ENCODE measurements around the gene ADCY5.

ADCY5 gene

GRCh38 chr3:123447749-123448517, 957 bp downstream of the ADCY5 start:
- peak overlapping the region; percentile 75 for H3K4me3 Mint-ChIP-seq
- H3K4me1 Mint-ChIP-seq, result no peaks in the 10 kb centered on the region
- no peaks in the 10 kb centered on the region for H3K9me3 Mint-ChIP-seq
- DNase-seq (ENCODE audit: low spot score in 2 of 2) (peak; percentile 39 to 43), ATAC-seq (ENCODE audit: low read depth) (peak; percentile 65)
- H3K36me3 Mint-ChIP-seq, result no peaks in the 10 kb centered on the region
- peaks cover 32% of the 10 kb centered on the region for H3K27me3 Mint-ChIP-seq
- H3K27ac Mint-ChIP-seq, result no peak overlapping the region

DNA sequence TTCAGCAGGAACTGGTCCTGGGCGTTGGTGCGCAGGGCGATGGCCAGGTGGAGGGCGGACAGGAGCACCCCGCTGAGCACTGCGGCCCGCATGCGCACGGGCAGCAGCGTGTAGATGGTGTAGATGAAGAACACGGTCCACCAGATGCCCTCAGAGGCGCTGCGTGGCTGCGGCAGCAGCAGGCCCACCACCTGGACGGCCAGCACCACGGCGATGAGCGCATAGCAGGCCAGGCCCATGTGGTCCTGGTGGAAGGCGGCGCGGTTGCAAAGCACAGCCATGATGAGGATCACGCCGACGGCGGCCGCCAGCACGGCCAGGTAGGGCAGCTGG, 1.5 kb downstream of the ADCY5 start:
- no peaks in the 10 kb centered on the region for H3K4me1 Mint-ChIP-seq
- H3K27ac Mint-ChIP-seq, result no peak overlapping the region
- DNase-seq (ENCODE audit: low spot score in 2 of 2), result no peak
- no peak for ATAC-seq (ENCODE audit: low read depth)
- no peaks in the 10 kb centered on the region for H3K36me3 Mint-ChIP-seq
- H3K27me3 Mint-ChIP-seq, result peaks cover 32% of the 10 kb centered on the region
- peak overlapping the region; percentile 75 for H3K4me3 Mint-ChIP-seq
- no peaks in the 10 kb centered on the region for H3K9me3 Mint-ChIP-seq

DNA sequence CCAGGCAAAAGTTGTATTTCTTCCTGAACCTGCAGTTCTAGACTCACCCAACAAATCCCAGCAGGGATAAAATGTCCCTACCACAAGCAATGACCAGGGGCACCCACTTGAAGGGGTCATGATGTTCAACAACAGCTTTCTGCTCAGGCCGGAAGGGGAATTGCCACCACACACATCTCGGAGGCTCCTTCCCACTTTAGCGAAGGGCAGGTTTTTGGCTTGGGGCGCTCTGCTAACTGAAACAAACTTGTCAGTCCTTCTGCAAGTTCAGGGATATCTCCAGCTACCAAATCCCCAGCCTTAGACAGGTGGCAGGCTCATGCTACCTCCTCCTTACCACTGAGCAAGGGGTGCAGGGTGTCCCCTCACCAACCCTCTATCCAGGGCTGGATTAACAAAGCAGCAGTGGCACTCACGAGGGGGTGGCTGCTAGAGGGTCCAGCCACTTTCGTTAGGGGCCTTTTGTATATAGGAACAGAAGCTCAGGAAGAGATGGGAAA, 2.2 kb downstream of the ADCY5 start:
- Mint-ChIP-seq H3K4me3 (peak overlapping the region; percentile 75), H3K27me3 (peaks cover 32% of the 10 kb centered on the region), H3K4me1 (no peaks in the 10 kb centered on the region), H3K9me3 (no peaks in the 10 kb centered on the region), H3K36me3 (no peaks in the 10 kb centered on the region), H3K27ac (no peak overlapping the region)
- DNase-seq (ENCODE audit: low spot score in 2 of 2) (no peak), ATAC-seq (ENCODE audit: low read depth) (no peak)

GRCh38 chr3:123446210-123446609, 2.7 kb downstream of the ADCY5 start:
- Mint-ChIP-seq H3K27ac (no peak overlapping the region), H3K9me3 (no peaks in the 10 kb centered on the region), H3K27me3 (peaks cover 31% of the 10 kb centered on the region), H3K36me3 (no peaks in the 10 kb centered on the region), H3K4me3 (no peak overlapping the region), H3K4me1 (no peaks in the 10 kb centered on the region)
- DNase-seq (ENCODE audit: low spot score in 2 of 2) (no peak), ATAC-seq (ENCODE audit: low read depth) (no peak)

DNA sequence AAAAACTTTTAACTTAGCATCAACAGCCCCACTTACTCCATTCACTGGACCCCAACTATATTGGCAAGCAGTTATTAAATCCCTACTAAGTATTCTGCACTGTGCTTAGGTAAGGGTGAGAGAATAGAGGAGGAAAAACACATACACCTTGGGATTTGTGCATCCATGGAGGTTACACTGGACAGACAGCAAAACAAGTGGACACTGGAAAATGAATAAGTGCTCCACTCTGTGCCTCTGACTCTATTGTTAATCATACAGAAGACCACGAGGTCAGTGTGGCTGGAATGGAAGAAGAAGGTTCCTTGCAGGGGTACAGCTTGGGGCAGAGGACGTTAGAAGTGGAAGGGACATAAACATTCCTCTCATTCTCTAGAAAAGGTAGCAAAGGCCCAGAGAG, 3.2 kb downstream of the ADCY5 start:
- Mint-ChIP-seq H3K27me3 (peaks cover 30% of the 10 kb centered on the region), H3K4me3 (no peak overlapping the region)
- ATAC-seq (ENCODE audit: low read depth), result no peak

DNA sequence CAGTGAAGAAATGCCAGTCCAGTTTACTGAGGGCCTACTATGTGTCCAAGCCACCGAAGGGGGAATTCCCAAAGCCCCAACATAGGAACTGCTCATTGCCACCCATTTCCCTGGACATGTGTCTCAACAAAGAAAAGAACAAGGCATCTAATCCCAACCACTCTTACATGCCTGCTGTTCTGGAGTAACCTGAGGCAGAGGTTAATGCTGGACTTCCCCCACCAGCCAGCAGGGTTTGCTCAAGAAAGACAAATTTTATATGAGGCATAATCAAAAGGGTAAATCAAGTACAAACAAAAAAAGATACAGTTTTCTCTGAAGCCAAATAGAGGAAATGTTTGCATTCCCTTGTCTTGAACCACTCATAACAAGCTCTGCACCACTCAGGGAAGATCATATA, 4.1 kb downstream of the ADCY5 start:
- peaks cover 27% of the 10 kb centered on the region for H3K27me3 Mint-ChIP-seq
- no peak overlapping the region for H3K4me3 Mint-ChIP-seq
- H3K36me3 Mint-ChIP-seq, result no peaks in the 10 kb centered on the region
- ATAC-seq (ENCODE audit: low read depth), result no peak
- H3K9me3 Mint-ChIP-seq, result no peaks in the 10 kb centered on the region
- H3K4me1 Mint-ChIP-seq, result no peaks in the 10 kb centered on the region
- H3K27ac Mint-ChIP-seq, result no peak overlapping the region
- no peak for DNase-seq (ENCODE audit: low spot score in 2 of 2)

More for the DNA sequence above, 3.2 kb downstream of the ADCY5 start:
- DNase-seq (ENCODE audit: low spot score in 2 of 2), result no peak
- Mint-ChIP-seq H3K36me3 (no peaks in the 10 kb centered on the region), H3K9me3 (no peaks in the 10 kb centered on the region), H3K27ac (no peak overlapping the region), H3K4me1 (no peaks in the 10 kb centered on the region)

- no peak for DNase-seq (ENCODE audit: low spot score in 2 of 2)
- Mint-ChIP-seq H3K4me1 (no peaks in the 10 kb centered on the region), H3K36me3 (no peaks in the 10 kb centered on the region), H3K27me3 (peaks cover 30% of the 10 kb centered on the region), H3K27ac (no peak overlapping the region), H3K4me3 (no peak overlapping the region), H3K9me3 (no peaks in the 10 kb centered on the region)
- ATAC-seq (ENCODE audit: low read depth), result no peak
Observed at GRCh38 chr3:123444023-123444422, 4.9 kb downstream of the ADCY5 start.

- Mint-ChIP-seq H3K4me3 (no peak overlapping the region), H3K27ac (no peak overlapping the region), H3K27me3 (peaks cover 31% of the 10 kb centered on the region), H3K9me3 (no peaks in the 10 kb centered on the region), H3K36me3 (no peaks in the 10 kb centered on the region), H3K4me1 (no peaks in the 10 kb centered on the region)
- DNase-seq (ENCODE audit: low spot score in 2 of 2) (no peak), ATAC-seq (ENCODE audit: low read depth) (no peak)
Observed at GRCh38 chr3:123442908-123443307, 6.0 kb downstream of the ADCY5 start.

DNA sequence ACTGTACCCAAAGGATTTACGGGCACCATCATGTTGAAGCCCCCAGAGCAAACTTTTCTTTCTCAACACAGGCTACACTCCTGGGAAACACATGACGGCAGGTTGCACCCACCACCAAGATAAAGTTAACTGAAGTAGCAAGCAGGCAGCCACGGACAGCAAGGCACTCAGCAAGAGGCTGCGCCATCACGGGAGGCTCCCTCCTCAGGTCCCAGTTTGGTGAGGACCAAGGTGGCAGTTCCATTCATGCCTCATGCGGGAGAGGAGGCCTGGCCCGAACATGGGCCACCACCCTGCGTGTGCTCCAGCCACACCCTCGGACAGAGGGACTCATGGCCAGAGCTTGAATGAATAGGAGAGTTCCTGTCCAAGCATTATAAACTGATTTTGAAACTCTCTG, 6.8 kb downstream of the ADCY5 start:
- no peak for DNase-seq (ENCODE audit: low spot score in 2 of 2)
- Mint-ChIP-seq H3K36me3 (no peaks in the 10 kb centered on the region), H3K9me3 (no peaks in the 10 kb centered on the region), H3K27me3 (peaks cover 28% of the 10 kb centered on the region), H3K4me3 (no peak overlapping the region), H3K27ac (no peak overlapping the region), H3K4me1 (no peaks in the 10 kb centered on the region)
- no peak for ATAC-seq (ENCODE audit: low read depth)

GRCh38 chr3:123439806-123440580, 8.9 kb downstream of the ADCY5 start:
- Mint-ChIP-seq H3K27ac (no peak overlapping the region), H3K4me3 (no peak overlapping the region), H3K4me1 (no peaks in the 10 kb centered on the region), H3K9me3 (no peaks in the 10 kb centered on the region), H3K36me3 (no peaks in the 10 kb centered on the region), H3K27me3 (peaks cover 23% of the 10 kb centered on the region)
- no peak for DNase-seq (ENCODE audit: low spot score in 2 of 2)
- ATAC-seq (ENCODE audit: low read depth), result no peak

DNA sequence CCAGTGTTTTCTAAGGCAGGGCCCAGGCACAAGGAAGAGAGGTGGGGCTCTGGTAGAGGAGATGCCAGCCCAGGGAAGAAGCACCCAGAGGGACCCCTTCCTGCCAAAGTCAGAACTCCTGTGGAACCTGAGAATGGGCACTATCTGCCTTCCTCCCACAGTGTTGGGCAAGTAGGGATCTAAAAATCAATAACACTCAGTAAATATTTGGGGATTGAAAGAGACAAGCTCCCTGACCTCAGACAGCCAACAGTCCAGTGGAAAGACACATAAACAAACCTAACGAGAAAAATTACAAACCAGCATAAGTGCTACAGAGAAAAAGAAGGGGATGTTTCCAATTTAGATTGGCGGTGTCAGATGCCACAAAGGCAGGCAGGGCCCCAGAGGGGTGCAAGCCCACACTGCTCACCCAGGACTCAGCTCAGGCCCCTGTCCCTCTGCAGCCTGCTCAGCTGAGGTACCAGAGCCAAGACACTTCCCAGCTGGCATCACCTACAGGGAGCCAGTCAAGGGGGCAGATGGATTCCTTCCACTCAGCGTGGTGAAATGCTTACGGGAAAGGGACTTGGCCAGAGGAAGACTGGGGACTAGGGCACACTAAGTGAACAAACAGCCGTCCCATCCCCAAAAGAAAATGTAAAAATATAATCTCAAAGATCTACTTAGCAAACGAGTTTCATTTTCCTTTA, 15.9 kb downstream of the ADCY5 start:
- Mint-ChIP-seq H3K4me3 (no peak overlapping the region), H3K4me1 (no peaks in the 10 kb centered on the region)

GRCh38 chr3:123431658-123432324, 17.1 kb downstream of the ADCY5 start:
- ATAC-seq (ENCODE audit: low read depth), result no peak
- no peak for DNase-seq (ENCODE audit: low spot score in 2 of 2)
- no peak overlapping the region for H3K4me3 Mint-ChIP-seq
- H3K9me3 Mint-ChIP-seq, result no peaks in the 10 kb centered on the region
- H3K27me3 Mint-ChIP-seq, result peaks cover 12% of the 10 kb centered on the region
- no peaks in the 10 kb centered on the region for H3K36me3 Mint-ChIP-seq
- no peak overlapping the region for H3K27ac Mint-ChIP-seq
- H3K4me1 Mint-ChIP-seq, result no peaks in the 10 kb centered on the region

More for the DNA sequence above, 15.9 kb downstream of the ADCY5 start:
- Mint-ChIP-seq H3K27ac (no peak overlapping the region), H3K36me3 (no peaks in the 10 kb centered on the region), H3K9me3 (no peaks in the 10 kb centered on the region), H3K27me3 (peaks cover 9% of the 10 kb centered on the region)
- ATAC-seq (ENCODE audit: low read depth) (no peak), DNase-seq (ENCODE audit: low spot score in 2 of 2) (no peak)

DNA sequence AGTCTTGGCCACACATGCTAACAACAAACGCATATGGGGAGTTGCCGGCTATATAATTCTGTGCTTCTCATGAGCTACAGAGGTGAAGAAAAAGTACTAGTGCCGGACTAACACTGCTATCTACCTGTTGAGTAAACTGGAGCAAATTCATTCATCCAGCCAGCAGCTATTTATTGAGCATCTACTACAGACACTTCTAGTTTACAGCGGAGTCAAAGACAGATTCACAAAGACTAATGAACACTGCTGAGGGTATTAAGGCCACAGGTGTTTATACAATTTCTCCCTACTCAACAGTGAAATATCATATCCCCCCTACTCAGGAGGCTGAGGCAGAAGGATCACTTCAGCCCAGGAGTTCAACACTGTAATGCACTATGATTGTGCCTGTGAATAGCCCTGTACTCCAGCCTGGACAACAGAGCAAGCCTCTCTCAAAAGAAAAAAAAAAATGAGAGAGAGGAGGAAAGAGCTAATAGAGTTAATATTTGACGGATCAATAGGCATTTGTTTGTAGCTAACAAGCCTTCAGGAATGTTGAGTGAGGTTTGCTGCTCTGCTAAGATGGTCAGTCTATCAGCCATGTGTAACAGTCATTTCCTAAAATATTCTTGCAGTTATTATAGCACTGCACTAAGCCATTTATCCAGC, 17.8 kb downstream of the ADCY5 start:
- DNase-seq (ENCODE audit: low spot score in 2 of 2), result no peak
- ATAC-seq (ENCODE audit: low read depth), result no peak
- Mint-ChIP-seq H3K36me3 (no peaks in the 10 kb centered on the region), H3K4me3 (no peak overlapping the region), H3K27me3 (peaks cover 12% of the 10 kb centered on the region), H3K9me3 (no peaks in the 10 kb centered on the region), H3K27ac (no peak overlapping the region), H3K4me1 (no peaks in the 10 kb centered on the region)
